ENCODE results near the gene NR1I3.

Gene NR1I3

GRCh38 chr1:161196521-161197451, 41.2 kb downstream of the NR1I3 start:
- no peak for DNase-seq (ENCODE audit: low read depth in 2 of 2, low spot score in 1 of 2)

- no peak for DNase-seq (ENCODE audit: low read depth in 2 of 2, low spot score in 1 of 2)
Measured at GRCh38 chr1:161196111-161196510, 41.9 kb downstream of the NR1I3 start.

GRCh38 chr1:161195171-161195570, 42.8 kb downstream of the NR1I3 start:
- no peak for DNase-seq (ENCODE audit: low read depth in 2 of 2, low spot score in 1 of 2)

- no peak for DNase-seq (ENCODE audit: low read depth in 2 of 2, low spot score in 1 of 2)
Measured at GRCh38 chr1:161193561-161194235, 44.3 kb downstream of the NR1I3 start.

GRCh38 chr1:161192476-161193465, 45.2 kb downstream of the NR1I3 start:
- peak in 1 of 2 donors; percentile 47 for DNase-seq (ENCODE audit: low read depth in 2 of 2, low spot score in 1 of 2)

GRCh38 chr1:161191971-161192370, 46.0 kb downstream of the NR1I3 start:
- DNase-seq (ENCODE audit: low read depth in 2 of 2, low spot score in 1 of 2) = no peak

GRCh38 chr1:161190962-161191521, 47.0 kb downstream of the NR1I3 start:
- DNase-seq (ENCODE audit: low read depth in 2 of 2, low spot score in 1 of 2) = no peak

- no peak for DNase-seq (ENCODE audit: low read depth in 2 of 2, low spot score in 1 of 2)
Measured at GRCh38 chr1:161189036-161189435, 49.0 kb downstream of the NR1I3 start.

GRCh38 chr1:161188381-161188780, 49.6 kb downstream of the NR1I3 start:
- no peak for DNase-seq (ENCODE audit: low read depth in 2 of 2, low spot score in 1 of 2)

GRCh38 chr1:161187311-161187710, 50.7 kb downstream of the NR1I3 start:
- DNase-seq (ENCODE audit: low read depth in 2 of 2, low spot score in 1 of 2) = no peak

- DNase-seq (ENCODE audit: low read depth in 2 of 2, low spot score in 1 of 2) = no peak
Measured at GRCh38 chr1:161185732-161186311, 52.2 kb downstream of the NR1I3 start.

- DNase-seq (ENCODE audit: low read depth in 2 of 2, low spot score in 1 of 2) = peak; percentile 43 to 55
Measured at GRCh38 chr1:161185282-161185682, 52.7 kb downstream of the NR1I3 start.

- peak in 1 of 2 donors; percentile 26 for DNase-seq (ENCODE audit: low read depth in 2 of 2, low spot score in 1 of 2)
Measured at GRCh38 chr1:161182214-161182613, 55.8 kb downstream of the NR1I3 start.

GRCh38 chr1:161180639-161181038, 57.4 kb downstream of the NR1I3 start:
- no peak for DNase-seq (ENCODE audit: low read depth in 2 of 2, low spot score in 1 of 2)

GRCh38 chr1:161179698-161180097, 58.3 kb downstream of the NR1I3 start:
- no peak for DNase-seq (ENCODE audit: low read depth in 2 of 2, low spot score in 1 of 2)

All from stimulated activated CD8-positive, alpha-beta memory T cell treated with anti-CD3 and anti-CD28 coated beads, Interleukin-4, amount 100 ng/mL, for 1 hour (primary cell).